ENCODE measurements around the gene SLC39A13. TPM values are rescaled to one million over a fixed set of nuclear protein-coding genes. Genes with fewer than 3 reads are reported as not detected.

The SLC39A13 gene
- total RNA-seq, 1 donor from 2014 or later = 60.0 TPM

DNA sequence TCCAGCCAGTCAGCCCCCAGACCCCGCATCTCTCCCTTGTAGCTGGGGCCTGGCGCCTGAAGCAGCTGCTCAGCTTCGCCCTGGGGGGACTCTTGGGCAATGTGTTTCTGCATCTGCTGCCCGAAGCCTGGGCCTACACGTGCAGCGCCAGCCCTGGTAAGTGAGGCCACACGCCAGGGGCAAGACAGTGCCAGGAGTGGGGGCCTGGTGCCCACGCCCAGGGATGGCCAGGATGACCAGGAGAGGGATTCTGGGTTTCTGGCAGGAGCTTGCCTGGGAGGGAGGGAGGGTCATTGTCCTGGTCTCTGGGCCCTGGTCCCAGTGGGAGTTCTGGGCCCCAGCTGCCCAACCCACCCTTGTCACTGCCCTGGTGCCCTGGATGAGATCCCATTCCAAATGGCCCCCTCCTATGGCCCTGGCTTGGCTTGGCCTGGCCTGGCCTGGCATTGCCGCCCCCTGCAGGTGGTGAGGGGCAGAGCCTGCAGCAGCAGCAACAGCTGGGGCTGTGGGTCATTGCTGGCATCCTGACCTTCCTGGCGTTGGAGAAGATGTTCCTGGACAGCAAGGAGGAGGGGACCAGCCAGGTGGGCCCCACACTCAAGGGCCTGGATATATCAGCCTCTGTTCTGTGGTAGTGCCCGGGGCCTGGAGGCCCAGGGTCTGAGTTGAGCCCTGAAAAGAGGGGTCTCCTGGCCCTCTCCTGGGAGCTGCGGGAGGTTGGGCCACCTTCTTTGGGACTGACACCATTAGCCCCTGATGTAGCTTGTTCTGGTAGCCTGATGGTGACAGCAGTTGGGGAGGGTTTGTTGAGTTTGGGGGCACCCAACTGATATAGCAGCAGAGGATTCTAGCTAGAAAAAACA, 3.7 kb downstream of the SLC39A13 start:
- Mint-ChIP-seq H3K4me3 (ENCODE audit: unreplicated experiment) (no peak overlapping the region), H3K4me1 (ENCODE audit: low read depth, unreplicated experiment) (peaks cover 7% of the 10 kb centered on the region)

DNA sequence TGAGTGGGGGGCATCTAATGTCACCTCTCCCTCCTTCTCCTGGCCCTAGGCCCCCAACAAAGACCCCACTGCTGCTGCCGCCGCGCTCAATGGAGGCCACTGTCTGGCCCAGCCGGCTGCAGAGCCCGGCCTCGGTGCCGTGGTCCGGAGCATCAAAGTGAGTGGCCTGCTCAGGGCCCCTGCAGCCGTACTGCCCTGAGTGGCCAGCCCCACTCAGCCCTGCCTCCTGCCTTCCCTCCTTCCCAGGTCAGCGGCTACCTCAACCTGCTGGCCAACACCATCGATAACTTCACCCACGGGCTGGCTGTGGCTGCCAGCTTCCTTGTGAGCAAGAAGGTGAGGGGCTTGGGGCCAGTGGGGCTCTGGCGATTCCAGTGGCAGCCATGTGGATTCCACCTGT, 5.0 kb downstream of the SLC39A13 start:
- DNase-seq = no peak
- peaks cover 5% of the 10 kb centered on the region for H3K9me3 Mint-ChIP-seq (ENCODE audit: unreplicated experiment)
- H3K4me3 Mint-ChIP-seq (ENCODE audit: unreplicated experiment) = no peak overlapping the region
- peaks cover 5% of the 10 kb centered on the region for H3K36me3 Mint-ChIP-seq (ENCODE audit: unreplicated experiment)
- no peaks in the 10 kb centered on the region for H3K4me1 Mint-ChIP-seq (ENCODE audit: low read depth, unreplicated experiment)
- TF ChIP-seq, protein P1, sequence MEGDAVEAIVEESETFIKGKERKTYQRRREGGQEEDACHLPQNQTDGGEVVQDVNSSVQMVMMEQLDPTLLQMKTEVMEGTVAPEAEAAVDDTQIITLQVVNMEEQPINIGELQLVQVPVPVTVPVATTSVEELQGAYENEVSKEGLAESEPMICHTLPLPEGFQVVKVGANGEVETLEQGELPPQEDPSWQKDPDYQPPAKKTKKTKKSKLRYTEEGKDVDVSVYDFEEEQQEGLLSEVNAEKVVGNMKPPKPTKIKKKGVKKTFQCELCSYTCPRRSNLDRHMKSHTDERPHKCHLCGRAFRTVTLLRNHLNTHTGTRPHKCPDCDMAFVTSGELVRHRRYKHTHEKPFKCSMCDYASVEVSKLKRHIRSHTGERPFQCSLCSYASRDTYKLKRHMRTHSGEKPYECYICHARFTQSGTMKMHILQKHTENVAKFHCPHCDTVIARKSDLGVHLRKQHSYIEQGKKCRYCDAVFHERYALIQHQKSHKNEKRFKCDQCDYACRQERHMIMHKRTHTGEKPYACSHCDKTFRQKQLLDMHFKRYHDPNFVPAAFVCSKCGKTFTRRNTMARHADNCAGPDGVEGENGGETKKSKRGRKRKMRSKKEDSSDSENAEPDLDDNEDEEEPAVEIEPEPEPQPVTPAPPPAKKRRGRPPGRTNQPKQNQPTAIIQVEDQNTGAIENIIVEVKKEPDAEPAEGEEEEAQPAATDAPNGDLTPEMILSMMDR (IDR thresholded peaks at IDR 0.05; ENCODE audit: partially characterized antibody, unreplicated experiment) = no peak
- H3K27ac Mint-ChIP-seq (ENCODE audit: unreplicated experiment) = no peak overlapping the region
- peaks cover 17% of the 10 kb centered on the region for H3K27me3 Mint-ChIP-seq (ENCODE audit: unreplicated experiment)

More for the DNA sequence above, 3.7 kb downstream of the SLC39A13 start:
- H3K36me3 Mint-ChIP-seq (ENCODE audit: unreplicated experiment) = peaks cover 5% of the 10 kb centered on the region
- H3K27me3 Mint-ChIP-seq (ENCODE audit: unreplicated experiment) = peaks cover 19% of the 10 kb centered on the region
- peak; percentile 83 for DNase-seq
- TF ChIP-seq, protein P1 (IDR thresholded peaks at IDR 0.05; ENCODE audit: partially characterized antibody, unreplicated experiment) = peak; percentile 77
- H3K27ac Mint-ChIP-seq (ENCODE audit: unreplicated experiment) = no peak overlapping the region
- H3K9me3 Mint-ChIP-seq (ENCODE audit: unreplicated experiment) = peaks cover 10% of the 10 kb centered on the region

DNA sequence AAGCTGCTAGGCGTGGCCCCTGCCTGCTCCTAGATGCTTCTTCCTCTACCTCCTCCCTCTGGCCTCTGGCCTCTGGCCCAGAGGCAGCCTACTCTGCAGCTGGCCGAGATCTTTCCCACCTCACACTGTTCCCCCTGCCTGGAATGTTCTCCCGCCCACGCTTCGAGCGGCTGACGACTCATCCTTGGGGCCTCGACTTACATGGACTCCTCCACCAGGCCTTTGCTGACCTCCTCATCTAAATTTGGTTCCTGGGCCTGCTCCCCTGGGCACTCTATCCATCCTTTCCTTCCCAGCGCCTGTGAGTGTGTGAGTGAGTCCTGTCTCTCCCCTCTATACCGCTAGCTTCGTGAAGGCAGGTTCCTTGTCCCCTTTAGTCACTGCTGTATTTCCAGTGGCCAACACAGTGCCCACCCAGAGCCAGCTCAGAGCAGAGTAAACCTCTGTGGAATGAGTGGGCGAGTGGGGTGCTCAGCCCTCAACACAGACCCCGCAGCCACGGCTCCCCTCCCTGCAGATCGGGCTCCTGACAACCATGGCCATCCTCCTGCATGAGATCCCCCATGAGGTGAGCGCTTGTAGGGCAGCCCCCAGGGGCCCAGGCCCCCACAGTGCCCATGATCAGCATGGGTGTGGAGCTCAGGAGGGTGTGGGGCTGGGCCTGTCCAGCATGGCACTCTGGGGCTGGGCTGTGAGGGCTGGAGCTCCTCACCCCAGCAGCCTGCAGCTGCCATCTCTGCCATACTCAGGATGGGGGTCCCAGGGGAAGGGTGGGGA, 5.7 kb downstream of the SLC39A13 start:
- no peak for DNase-seq
- Mint-ChIP-seq H3K9me3 (ENCODE audit: unreplicated experiment) (peaks cover 4% of the 10 kb centered on the region), H3K36me3 (ENCODE audit: unreplicated experiment) (peaks cover 5% of the 10 kb centered on the region), H3K27ac (ENCODE audit: unreplicated experiment) (no peak overlapping the region), H3K4me1 (ENCODE audit: low read depth, unreplicated experiment) (no peaks in the 10 kb centered on the region), H3K4me3 (ENCODE audit: unreplicated experiment) (no peak overlapping the region), H3K27me3 (ENCODE audit: unreplicated experiment) (peaks cover 12% of the 10 kb centered on the region)
- TF ChIP-seq, protein P1 (IDR thresholded peaks at IDR 0.05; ENCODE audit: partially characterized antibody, unreplicated experiment) = no peak

DNA sequence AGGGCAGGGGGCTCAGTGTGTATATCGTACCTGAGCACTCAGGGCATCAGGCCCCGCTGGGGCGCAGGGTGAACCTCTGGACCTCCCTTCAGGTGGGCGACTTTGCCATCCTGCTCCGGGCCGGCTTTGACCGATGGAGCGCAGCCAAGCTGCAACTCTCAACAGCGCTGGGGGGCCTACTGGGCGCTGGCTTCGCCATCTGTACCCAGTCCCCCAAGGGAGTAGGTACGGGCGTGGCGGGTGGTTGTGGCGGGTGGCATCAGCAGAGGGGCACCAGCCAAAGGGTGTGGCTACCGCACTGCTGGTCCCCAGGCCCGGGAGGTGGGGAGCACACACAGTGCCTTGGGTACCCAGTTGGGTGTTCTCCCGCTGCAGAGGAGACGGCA, 6.3 kb downstream of the SLC39A13 start:
- H3K27ac Mint-ChIP-seq (ENCODE audit: unreplicated experiment) = no peak overlapping the region
- no peak overlapping the region for H3K4me3 Mint-ChIP-seq (ENCODE audit: unreplicated experiment)
- peaks cover 5% of the 10 kb centered on the region for H3K36me3 Mint-ChIP-seq (ENCODE audit: unreplicated experiment)
- TF ChIP-seq, protein P1 (IDR thresholded peaks at IDR 0.05; ENCODE audit: partially characterized antibody, unreplicated experiment) = no peak
- no peaks in the 10 kb centered on the region for H3K4me1 Mint-ChIP-seq (ENCODE audit: low read depth, unreplicated experiment)
- peaks cover 4% of the 10 kb centered on the region for H3K9me3 Mint-ChIP-seq (ENCODE audit: unreplicated experiment)
- no peak for DNase-seq
- H3K27me3 Mint-ChIP-seq (ENCODE audit: unreplicated experiment) = peaks cover 10% of the 10 kb centered on the region

All from glutamatergic neuron (in vitro differentiated cells).